ENCODE measurements around the gene KCNIP2.

KCNIP2 gene

DNA sequence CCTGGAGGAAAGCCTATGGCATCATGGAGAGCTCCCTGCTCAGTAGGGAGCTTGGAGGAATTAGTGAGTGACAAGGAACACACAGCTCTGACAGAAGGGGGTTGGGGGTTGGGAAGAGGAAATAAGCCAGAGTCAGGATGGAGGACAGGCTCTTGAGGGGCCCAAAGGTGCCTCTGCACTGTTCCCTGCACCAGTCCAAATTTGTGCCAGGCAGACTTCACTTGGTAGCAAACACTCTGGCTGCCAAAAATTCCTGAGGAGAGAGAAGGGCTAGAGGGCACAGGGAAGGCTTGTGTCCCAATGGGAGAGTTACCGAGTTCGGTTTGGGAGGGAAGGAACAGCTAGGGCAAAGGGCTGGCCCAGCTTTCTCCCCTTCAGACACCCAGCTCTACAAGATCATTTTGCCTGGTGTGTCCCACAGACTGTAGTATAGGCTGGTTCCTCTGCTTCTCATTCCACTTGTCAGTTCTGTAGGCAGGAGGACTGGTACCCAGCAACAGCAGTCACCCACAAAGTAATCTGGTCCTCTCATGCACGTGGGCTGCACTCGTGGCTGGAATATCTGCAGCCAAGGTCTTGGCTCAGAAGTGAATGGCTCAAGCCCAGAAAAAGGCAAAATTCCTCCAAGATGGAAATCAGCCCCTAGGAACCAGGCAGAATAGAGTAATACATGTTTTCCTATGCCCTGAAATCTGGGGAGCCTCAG lies 8.0 kb upstream of the KCNIP2 start:
- no peak for DNase-seq (ENCODE audit: low read depth in 3 of 3)

- no peak for DNase-seq (ENCODE audit: low read depth in 3 of 3)
These were observed 7.1 kb upstream of the KCNIP2 start for GRCh38 chr10:101850749-101851148.

DNA sequence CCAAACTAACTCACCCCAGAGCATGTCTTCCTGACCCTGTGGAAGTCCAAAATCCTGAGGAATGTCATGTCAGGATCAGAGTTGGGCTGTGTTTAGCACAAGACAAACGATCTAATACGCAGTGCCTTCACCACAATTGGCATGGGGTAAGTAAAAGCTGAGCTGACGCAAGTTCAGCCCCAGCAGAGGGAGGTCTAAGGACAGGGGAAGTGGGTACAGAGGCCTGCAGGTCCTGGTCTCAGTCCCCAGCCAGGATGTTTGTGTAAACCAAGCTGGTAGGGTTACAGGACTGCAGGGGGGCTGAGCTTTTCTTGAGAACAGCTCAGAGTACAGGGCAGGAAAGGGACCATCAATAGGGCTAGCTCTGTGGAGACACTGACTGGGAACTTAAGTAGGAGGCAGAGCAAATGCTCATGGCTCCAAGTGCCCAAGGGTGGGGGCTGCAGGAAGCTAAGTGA lies 5.3 kb upstream of the KCNIP2 start:
- DNase-seq (ENCODE audit: low read depth in 3 of 3) = no peak

DNA sequence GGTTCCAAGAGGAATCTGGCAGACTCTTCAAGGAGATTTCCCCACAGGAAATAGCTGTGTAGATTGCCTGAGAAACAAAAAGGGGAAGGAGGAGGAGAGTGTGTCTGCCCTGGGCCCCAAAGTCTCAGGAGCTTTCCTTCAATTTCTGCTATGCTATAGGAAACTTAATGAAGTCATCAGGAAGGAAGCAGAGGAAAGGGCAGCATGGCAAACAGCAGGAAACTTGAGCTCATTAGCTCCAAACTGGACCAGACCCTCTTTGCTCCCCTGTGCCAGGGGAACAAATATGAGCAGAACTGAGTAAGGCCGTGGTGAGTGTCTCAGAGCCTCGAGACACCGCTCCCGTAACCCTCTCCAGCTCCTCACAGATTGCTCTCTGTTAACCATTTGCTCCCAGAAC lies 4.8 kb upstream of the KCNIP2 start:
- DNase-seq (ENCODE audit: low read depth in 3 of 3) = no peak

DNA sequence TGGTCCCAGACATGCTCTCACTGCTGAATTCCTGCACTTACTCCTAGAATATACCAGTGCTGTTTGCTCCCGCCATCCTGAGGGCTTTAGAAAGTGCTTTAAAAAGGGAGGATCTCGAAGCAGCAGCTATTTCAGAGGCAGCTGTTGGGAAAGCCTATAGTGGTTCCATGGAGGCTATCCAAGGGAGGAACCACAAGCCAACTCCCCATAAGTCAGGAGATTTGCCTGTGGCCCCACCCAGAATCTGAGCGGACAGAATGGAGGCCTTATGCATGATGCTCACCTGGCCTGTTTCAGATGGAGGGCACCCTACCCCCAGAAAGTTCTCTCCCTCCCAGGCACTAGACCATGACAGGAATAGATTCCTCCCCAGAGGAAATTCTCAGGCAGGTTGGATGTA lies 2.3 kb upstream of the KCNIP2 start:
- no peak for DNase-seq (ENCODE audit: low read depth in 3 of 3)

DNA sequence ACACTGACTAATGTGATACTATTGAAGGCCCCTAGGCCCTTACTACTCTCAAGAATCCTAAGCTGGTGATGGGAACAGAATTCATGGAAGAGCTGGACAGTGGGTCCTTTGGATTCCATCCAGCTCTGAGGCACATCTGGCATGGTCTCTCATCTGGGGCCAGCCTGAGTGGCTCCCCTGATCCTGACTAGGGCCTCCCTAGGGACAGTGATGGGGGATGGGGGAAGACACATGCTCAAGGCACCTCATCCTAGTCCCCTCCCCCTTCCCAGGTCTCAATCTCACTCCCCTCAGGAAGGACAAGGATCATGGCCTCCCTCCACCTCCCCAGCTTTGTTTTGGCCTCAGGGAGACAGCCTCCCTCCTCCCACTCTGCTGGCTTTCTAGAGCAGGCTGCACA lies 1.8 kb downstream of the KCNIP2 start:
- no peak for DNase-seq (ENCODE audit: low read depth in 3 of 3)

- DNase-seq (ENCODE audit: low read depth in 3 of 3) = peak in 2 of 3 experiments; percentile 52
These were observed 2.7 kb downstream of the KCNIP2 start for GRCh38 chr10:101840741-101841453.

DNA sequence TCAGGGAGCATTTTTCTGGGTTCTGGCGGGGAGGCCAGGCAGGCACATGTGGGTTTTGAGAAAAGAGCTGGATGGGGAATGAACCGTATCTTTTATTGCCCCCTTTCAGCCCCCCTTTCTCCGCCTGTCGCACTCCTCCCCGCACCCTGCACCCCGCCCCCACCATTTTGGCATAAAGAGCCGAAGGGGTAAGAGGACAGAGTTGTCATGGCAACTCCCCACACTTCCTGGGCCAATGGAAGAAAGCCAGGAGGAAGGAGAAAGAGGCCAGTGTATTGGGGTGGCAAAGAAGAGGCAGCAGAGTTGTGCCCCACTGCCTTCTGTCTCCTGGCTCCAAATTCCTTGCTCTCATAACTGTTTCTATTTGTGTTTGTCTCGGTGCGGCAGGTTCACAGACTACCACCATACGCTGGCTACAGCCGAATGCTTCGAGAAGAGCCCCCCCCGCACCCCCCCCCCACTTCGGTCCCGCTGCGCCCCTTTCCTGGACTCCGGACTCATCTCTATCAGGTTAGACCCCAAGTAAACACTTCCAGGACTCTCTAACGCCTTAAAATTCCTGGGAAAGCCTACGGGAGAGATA lies 3.4 kb downstream of the KCNIP2 start:
- no peak for DNase-seq (ENCODE audit: low read depth in 3 of 3)

- peak in 2 of 3 experiments; percentile 36 to 53 for DNase-seq (ENCODE audit: low read depth in 3 of 3)
These were observed 4.1 kb downstream of the KCNIP2 start for GRCh38 chr10:101839416-101840063.

DNA sequence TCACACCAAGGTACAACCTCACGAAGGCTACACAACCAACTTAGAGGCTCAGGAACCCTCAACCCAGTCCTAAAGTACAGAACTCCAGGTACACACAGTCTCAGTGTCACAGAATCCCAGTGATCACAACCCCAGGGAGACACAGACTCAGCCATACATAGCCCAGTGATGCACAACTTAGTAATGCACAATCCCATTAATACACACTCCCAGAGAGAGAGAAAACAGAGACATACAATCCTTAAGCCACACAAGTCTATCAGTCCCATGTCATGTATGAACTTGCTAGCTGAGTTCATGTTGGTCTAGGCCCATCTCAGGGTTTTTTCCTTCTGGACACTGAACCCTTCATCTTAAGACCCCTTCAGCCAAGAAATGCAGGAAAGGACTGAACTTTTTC lies 4.6 kb downstream of the KCNIP2 start:
- no peak for DNase-seq (ENCODE audit: low read depth in 3 of 3)

DNA sequence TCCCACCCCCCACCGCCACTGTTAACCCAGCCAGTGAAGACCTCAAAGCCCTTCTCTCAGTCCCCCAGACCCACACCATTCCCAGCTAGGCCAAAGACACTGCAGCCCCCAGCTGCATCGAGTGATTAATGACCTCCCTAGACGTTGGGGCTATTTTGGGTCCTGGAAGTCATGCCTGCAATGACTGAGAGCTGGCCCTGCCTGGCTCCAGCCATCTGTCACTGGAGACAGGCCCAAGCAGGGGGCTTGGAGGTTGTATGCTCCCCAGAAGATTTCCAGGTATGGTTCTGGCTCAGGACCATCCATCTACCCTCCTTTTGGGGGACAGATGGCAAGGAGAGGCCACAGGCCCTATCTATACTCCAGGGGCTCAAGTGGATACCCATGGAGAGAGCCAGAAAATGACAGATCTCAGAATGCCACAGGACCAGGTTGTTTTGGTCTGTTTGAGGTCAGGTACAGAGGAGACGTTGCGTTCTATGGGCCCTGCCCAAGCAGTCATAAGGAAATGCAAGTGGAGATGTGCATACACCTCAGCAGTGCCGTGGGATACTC lies 5.1 kb downstream of the KCNIP2 start:
- DNase-seq (ENCODE audit: low read depth in 3 of 3) = no peak

DNA sequence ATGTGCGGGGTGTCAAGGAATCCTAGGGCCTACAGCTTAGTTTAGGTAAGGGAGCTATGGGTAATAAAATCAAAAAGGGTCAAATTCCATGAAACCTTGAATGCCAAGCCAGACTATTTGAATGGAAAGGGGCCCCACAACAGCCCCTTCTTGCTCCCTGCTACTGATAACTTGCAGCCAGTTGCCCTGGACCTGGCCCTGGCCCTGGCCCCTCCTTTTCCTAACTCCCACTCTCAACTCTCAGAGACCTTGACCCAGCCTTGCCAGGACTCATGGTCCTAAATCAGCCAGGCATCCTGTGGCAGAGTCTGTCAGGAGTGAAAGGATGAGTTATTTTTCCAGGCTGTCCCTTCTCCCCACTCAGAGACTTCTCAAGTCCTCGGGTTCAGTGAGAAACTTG lies 5.9 kb downstream of the KCNIP2 start:
- DNase-seq (ENCODE audit: low read depth in 3 of 3) = no peak

- no peak for DNase-seq (ENCODE audit: low read depth in 3 of 3)
These were observed 8.2 kb downstream of the KCNIP2 start for GRCh38 chr10:101835362-101835761.

DNA sequence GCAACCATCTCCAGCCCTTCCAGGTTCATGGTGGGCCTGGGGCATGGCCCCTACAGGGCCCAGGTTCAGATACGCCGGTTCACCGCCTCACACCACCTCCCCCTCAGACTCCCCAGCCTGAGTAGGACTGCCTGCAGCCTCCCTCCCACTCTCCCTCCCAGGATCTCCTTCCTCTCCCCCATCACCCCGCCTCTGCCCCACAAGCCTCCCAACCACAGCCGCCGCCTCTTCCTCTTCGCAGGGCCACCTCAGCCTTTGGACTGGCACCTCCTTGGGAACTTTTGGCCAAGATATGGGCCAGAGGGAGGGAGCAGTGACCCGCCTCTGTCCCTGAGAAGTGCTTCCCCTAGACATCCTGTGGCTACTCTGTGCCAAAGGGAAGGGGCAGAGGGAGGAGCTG lies 9.3 kb downstream of the KCNIP2 start:
- no peak for DNase-seq (ENCODE audit: low read depth in 3 of 3)

DNA sequence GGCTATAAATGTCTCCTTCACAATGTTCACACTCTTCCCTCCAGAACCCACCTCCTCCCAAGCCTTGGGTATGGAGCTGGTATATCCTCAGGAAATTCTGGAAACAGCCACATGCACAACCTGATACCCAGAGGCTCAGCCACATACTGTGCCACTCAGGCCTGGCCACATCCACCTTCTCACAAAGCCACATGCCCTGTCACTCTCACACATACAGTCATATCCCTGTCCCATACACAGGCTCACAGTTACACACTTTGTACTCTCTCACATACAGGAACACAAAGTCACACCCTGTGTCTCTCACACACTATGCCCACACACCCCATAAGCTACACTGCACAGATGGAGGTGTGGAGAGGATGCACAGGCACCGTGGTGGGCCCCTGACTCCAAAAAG lies 10.1 kb downstream of the KCNIP2 start:
- no peak for DNase-seq (ENCODE audit: low read depth in 3 of 3)

DNA sequence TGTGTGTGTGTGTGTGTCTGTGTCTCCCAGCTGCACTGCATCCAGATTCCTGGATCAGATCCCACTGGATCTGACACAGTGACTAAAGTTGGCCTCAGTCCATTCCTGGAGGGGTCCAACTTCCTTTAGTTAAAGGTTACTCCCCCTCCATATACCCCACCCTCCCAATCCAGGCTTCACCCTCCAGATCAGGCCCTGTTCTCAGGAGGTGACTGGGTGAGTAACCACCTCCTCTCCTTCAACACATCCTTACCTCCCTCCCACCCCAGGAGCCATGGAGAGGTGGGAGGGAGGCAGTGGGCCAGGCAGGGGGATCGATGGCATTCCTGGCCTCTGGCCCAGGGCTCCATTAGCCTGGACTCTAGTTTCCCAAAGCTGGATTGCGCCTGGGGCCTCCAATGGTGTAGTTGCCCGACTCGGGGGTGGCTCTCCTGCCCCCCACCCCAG lies 11.3 kb downstream of the KCNIP2 start:
- no peak for DNase-seq (ENCODE audit: low read depth in 3 of 3)

DNA sequence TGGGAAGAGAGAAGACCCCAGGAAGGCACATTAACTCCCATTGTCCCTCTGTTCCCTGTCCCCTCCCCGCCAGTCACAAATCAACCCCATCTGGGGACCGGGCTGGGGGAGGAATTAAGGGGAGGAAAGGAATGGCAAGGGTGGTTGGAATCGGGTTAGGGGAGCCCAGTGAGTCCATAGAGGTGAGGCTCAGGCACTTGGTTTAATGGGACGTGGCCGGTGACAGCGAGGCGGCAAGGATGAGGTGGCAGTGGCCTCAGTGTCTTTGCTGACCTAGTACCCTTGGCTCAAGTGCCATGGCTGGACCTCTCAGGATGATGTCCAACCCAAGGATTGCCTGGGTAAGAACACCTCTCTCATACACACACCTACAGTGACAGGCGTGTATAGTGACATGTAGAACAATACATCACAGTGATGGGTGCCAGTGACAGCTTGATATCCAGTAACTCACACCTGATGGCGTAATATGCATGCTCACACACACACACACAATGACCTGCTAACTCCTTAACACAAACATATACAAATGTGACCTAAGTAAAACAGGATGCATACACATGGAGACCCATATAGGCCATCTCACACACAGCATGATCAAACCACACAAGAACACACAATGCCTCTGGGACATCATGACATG lies 12.3 kb downstream of the KCNIP2 start:
- DNase-seq (ENCODE audit: low read depth in 3 of 3) = no peak

GRCh38 chr10:101830322-101831168 lies 13.1 kb downstream of the KCNIP2 start:
- DNase-seq (ENCODE audit: low read depth in 3 of 3) = peak; percentile 78 to 95 (median 91)

GRCh38 chr10:101829561-101830315 lies 13.9 kb downstream of the KCNIP2 start:
- DNase-seq (ENCODE audit: low read depth in 3 of 3) = peak in 2 of 3 experiments; percentile 47 to 52

Measured in stimulated activated CD4-positive, alpha-beta T cell treated with anti-CD3 and anti-CD28 coated beads, TNF-alpha, amount 100 ng/mL, for 4 hours (primary cell).